Fibroblast of pulmonary artery (primary cell): ENCODE data around the gene DUXA.
"Not testable (repeated sequence)": the region's sequence is repeated elsewhere in the genome, so short reads cannot be mapped to it uniquely, and the experiment has no call there.

Experiments used
- DNase-seq: peaks from one replicate; pipeline ENCODE4 v3.0.0-alpha.2; 2010; ENCODE audit warnings: low read depth
- H3K4me3 ChIP-seq: replicated peaks from 2 replicates; pipeline ENCODE4 v1.5.1; 2011; ENCODE audit warnings: low read depth, mild to moderate bottlenecking, control low read depth, low read length, moderate library complexity
- TF ChIP-seq, protein P1 (sequence below): IDR thresholded peaks from 2 replicates; pipeline ENCODE4 v1.5.1; 2011; ENCODE audit warnings: mild to moderate bottlenecking, control low read depth, low read length, inconsistent platforms; ENCODE audit errors: missing control alignments

Gene DUXA

GRCh38 chr19:57141699-57142098, 25.6 kb downstream of the DUXA start:
- no peak overlapping the region for H3K4me3 ChIP-seq
- TF ChIP-seq, protein P1, sequence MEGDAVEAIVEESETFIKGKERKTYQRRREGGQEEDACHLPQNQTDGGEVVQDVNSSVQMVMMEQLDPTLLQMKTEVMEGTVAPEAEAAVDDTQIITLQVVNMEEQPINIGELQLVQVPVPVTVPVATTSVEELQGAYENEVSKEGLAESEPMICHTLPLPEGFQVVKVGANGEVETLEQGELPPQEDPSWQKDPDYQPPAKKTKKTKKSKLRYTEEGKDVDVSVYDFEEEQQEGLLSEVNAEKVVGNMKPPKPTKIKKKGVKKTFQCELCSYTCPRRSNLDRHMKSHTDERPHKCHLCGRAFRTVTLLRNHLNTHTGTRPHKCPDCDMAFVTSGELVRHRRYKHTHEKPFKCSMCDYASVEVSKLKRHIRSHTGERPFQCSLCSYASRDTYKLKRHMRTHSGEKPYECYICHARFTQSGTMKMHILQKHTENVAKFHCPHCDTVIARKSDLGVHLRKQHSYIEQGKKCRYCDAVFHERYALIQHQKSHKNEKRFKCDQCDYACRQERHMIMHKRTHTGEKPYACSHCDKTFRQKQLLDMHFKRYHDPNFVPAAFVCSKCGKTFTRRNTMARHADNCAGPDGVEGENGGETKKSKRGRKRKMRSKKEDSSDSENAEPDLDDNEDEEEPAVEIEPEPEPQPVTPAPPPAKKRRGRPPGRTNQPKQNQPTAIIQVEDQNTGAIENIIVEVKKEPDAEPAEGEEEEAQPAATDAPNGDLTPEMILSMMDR: no peak
- DNase-seq: no peak

- no peak for DNase-seq
- no peak overlapping the region for H3K4me3 ChIP-seq
- TF ChIP-seq, protein P1: no peak
Observed at GRCh38 chr19:57135797-57136196, 31.5 kb downstream of the DUXA start.

DNA sequence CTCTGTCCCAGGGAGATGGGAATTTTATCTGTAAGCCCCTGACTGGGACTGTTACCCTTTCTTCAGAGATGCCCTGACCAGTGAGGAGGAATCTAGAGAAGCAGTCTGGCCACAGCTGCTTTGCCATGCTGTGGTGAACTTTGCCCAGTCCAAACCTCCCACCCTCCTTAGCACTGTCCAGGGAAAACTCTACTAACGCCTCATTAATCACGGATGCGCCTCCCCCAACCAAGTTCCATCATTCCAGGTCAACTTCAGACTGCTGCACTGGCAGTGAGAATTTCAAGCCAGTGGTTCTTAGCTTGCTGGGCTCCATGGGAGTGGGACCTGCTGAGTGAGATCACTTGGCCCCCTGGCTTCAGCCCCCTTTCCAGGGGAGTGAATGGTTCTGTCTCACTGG, 39.9 kb downstream of the DUXA start:
- H3K4me3 ChIP-seq, DNase-seq: not testable (repeated sequence)

DNA sequence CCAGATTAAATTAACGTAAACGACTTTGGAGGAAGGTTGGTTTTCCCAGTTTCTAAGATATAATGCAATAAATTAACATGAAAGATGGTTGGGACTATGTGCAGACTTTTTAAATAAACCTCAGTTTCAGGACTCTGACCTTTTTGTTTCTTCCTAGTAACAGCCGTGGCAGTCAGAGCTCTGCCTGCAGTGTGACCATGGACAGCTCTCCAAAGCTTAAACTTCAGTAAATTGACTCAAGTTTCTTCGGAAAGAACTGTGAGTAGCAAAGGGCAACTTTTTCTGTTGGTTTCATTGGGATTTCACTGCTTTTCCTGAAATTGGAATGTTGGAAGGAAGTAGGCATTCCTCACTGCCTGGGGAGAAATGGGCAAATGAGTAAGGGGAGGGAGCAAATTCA, 43.4 kb downstream of the DUXA start:
- TF ChIP-seq, protein P1: no peak
- H3K4me3 ChIP-seq: no peak overlapping the region
- no peak for DNase-seq

GRCh38 chr19:57118848-57119247, 48.4 kb downstream of the DUXA start:
- no peak for DNase-seq
- TF ChIP-seq, protein P1: no peak
- no peak overlapping the region for H3K4me3 ChIP-seq

DNA sequence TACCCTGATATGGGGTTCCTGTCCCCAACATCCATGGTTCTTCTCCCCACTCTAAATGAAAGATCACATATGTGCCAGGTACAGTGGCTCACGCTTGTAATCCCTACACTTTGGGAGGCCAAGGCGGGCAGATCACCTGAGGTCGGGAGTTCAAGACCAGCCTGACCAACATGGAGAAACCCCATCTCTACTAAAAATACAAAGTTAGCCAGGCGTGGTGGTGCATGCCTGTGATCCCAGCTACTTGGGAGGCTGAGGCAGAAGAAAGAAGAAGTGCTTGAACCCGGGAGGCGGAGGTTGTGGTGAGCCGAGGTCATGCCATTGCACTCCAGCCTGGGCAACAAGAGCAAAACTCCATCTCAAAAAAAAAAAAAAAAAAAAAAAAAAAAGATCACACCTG, 53.8 kb downstream of the DUXA start:
- not testable (repeated sequence) for DNase-seq, H3K4me3 ChIP-seq

DNA sequence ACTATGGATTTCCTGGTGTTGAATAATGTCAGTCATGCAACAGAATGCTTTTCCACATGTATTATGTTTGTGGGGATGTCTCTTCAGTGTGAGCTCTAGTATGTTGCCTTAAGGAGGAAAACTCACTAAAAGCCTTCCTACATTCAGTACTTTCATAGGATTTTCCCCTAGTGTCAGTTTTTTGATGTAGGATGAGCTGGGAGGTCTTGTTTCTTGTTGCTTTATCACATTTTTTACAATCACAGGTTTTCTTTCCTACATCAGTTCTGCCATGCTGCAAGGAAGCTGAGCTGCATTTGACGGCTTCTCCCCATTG, 56.0 kb downstream of the DUXA start:
- no peak for DNase-seq
- TF ChIP-seq, protein P1: no peak
- H3K4me3 ChIP-seq: no peak overlapping the region

DNA sequence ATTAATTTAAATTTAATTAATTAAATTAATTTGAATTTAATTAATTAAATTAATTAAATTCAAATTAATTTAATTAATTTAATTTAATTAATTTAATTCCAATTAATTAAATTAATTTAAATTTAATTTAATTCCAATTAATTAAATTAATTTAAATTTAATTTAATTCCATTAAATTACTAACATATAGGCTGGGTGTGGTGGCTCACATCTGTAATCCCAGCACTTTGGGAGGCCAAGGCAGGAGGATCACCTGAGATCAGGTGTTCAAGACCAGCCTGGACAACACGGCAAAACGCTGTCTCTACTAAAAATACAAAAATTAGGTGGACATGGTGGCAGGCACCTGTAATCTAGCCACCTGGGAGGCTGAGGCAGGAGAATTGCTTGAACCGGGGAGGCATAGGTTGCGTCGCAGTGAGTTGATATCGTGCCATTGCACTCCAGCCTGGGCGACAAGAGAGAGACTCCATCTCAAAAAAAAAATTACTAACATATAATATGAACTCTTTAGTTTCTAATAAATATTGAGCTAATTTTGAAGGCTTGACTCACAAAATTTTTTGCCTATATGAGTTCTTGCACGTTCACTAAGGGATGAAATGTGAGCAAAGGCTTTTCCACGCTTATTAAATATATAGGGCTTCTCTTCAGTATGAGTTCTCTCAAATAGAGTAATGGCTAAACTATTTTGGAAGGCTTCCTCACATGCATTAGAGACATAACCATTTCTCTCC, 56.5 kb downstream of the DUXA start:
- H3K4me3 ChIP-seq: no peak overlapping the region
- TF ChIP-seq, protein P1: no peak
- no peak for DNase-seq
